Adipose tissue (tissue), 3 donors: ENCODE results near the gene OTOGL. TPM values are rescaled to one million over a fixed set of nuclear protein-coding genes. Genes with fewer than 3 reads are reported as not detected.
A peak's percentile ranks its signal among the peaks of the same experiment; 100 is the strongest.

ENCODE experiments used
- H3K27ac ChIP-seq: one replicate; pipeline ENCODE4 v1.5.1; 2013; ENCODE audit warnings: low read depth, low read length
- WGBS, 3 donors: extraction: QIAGEN DNeasy Blood & Tissue Kit; methylation state at CpG; one replicate each; pipeline ENCODE4 v1.1.7; 2013; 5-methylcytosine and 5-hydroxymethylcytosine counted together
- polyA plus RNA-seq, 3 donors: library from polyadenylated mRNA; stranded (reverse); fragments of 200-250 nt; gene quantifications; one replicate each; pipeline ENCODE4 v1.2.3, GENCODE V29; 2013
- donor health status: healthy with polysubstance abuse.
- donor health status: Bipolar disorder and iron deficiency.
- donor health status: healthy.

The OTOGL gene
- polyA plus RNA-seq, 3 donors = under 0.01 to 0.13 (median 0.03) TPM

GRCh38 chr12:80173083-80173864 lies 73.9 kb downstream of the OTOGL start:
- WGBS, 3 donors = 85 to 91% (median 88%) methylated on average over 5 of the region's 5 CpGs
- no peak overlapping the region for H3K27ac ChIP-seq

GRCh38 chr12:80175307-80175930 lies 76.1 kb downstream of the OTOGL start:
- H3K27ac ChIP-seq = no peak overlapping the region
- WGBS, 3 donors = 77 to 87% (median 84%) methylated on average over 2 of the region's 2 CpGs

GRCh38 chr12:80176706-80177105 lies 77.4 kb downstream of the OTOGL start:
- H3K27ac ChIP-seq = no peak overlapping the region
- WGBS, 3 donors = 91 to 94% (median 94%) methylated on average over 2 of the region's 2 CpGs

GRCh38 chr12:80178846-80179245 lies 79.5 kb downstream of the OTOGL start:
- no peak overlapping the region for H3K27ac ChIP-seq
- 63 to 77% (median 69%) methylated on average over 3 of the region's 3 CpGs for WGBS, 3 donors

- H3K27ac ChIP-seq = no peak overlapping the region
- 64 to 86% (median 82%) methylated on average over 2 of the region's 2 CpGs for WGBS, 3 donors
Observed at GRCh38 chr12:80183939-80184338, 84.6 kb downstream of the OTOGL start.

GRCh38 chr12:80184926-80185325 lies 85.6 kb downstream of the OTOGL start:
- 43 to 84% (median 45%) methylated on average over 2 of the region's 2 CpGs for WGBS, 3 donors
- no peak overlapping the region for H3K27ac ChIP-seq

- H3K27ac ChIP-seq = peak overlapping the region; percentile 69
- 6 to 7% (median 7%) methylated on average over 2 of the region's 2 CpGs for WGBS, 3 donors
Observed at GRCh38 chr12:80186727-80187217, 87.4 kb downstream of the OTOGL start.

GRCh38 chr12:80187660-80188090 lies 88.3 kb downstream of the OTOGL start:
- H3K27ac ChIP-seq = no peak overlapping the region
- WGBS, 3 donors = 21 to 30% (median 27%) methylated on average over 2 of the region's 2 CpGs

GRCh38 chr12:80188576-80188975 lies 89.2 kb downstream of the OTOGL start:
- WGBS, 3 donors = 61 to 74% (median 68%) methylated on average over 2 of the region's 2 CpGs

GRCh38 chr12:80189241-80189640 lies 89.9 kb downstream of the OTOGL start:
- no peak overlapping the region for H3K27ac ChIP-seq

More at GRCh38 chr12:80188576-80188975, 89.2 kb downstream of the OTOGL start:
- no peak overlapping the region for H3K27ac ChIP-seq

- WGBS, 3 donors = 76 to 91% (median 79%) methylated on average over 4 of the region's 4 CpGs
- no peak overlapping the region for H3K27ac ChIP-seq
Observed at GRCh38 chr12:80190001-80190400, 90.7 kb downstream of the OTOGL start.

- WGBS, 3 donors = 78 to 84% (median 83%) methylated on average over 3 of the region's 3 CpGs
- H3K27ac ChIP-seq = no peak overlapping the region
Observed at GRCh38 chr12:80192087-80192486, 92.8 kb downstream of the OTOGL start.

GRCh38 chr12:80193865-80194264 lies 94.5 kb downstream of the OTOGL start:
- WGBS, 3 donors = 45 to 61% (median 61%) methylated on average over 4 of the region's 4 CpGs
- H3K27ac ChIP-seq = no peak overlapping the region

- WGBS, 3 donors = 1 to 5% (median 2%) methylated on average over 1 of the region's 1 CpG
Observed at GRCh38 chr12:80195074-80195726, 95.9 kb downstream of the OTOGL start.

GRCh38 chr12:80195737-80196136 lies 96.4 kb downstream of the OTOGL start:
- H3K27ac ChIP-seq = no peak overlapping the region
- 76 to 81% (median 80%) methylated on average over 2 of the region's 2 CpGs for WGBS, 3 donors

More at GRCh38 chr12:80195074-80195726, 95.9 kb downstream of the OTOGL start:
- no peak overlapping the region for H3K27ac ChIP-seq

- no peak overlapping the region for H3K27ac ChIP-seq
- WGBS, 3 donors = 81 to 98% (median 96%) methylated on average over 2 of the region's 2 CpGs
Observed at GRCh38 chr12:80196419-80196818, 97.1 kb downstream of the OTOGL start.

GRCh38 chr12:80198782-80199337 lies 99.5 kb downstream of the OTOGL start:
- no peak overlapping the region for H3K27ac ChIP-seq
- 89 to 98% (median 94%) methylated on average over 1 of the region's 1 CpG for WGBS, 3 donors

- H3K27ac ChIP-seq = no peak overlapping the region
Observed at GRCh38 chr12:80199931-80200330, 100.6 kb downstream of the OTOGL start.

GRCh38 chr12:80200414-80200813 lies 101.1 kb downstream of the OTOGL start:
- 74 to 88% (median 76%) methylated on average over 1 of the region's 1 CpG for WGBS, 3 donors
- no peak overlapping the region for H3K27ac ChIP-seq
